Posterior cingulate gyrus (tissue), 11 donors: Measurements from ENCODE around the gene AGGF1.
"Not testable (repeated sequence)": the region's sequence is repeated elsewhere in the genome, so short reads cannot be mapped to it uniquely, and the experiment has no call there.

Experiments
- DNase-seq, 10 donors: peaks; one replicate each; pipeline versions ENCODE4 v3.0.0 to v3.0.0-alpha.2; 2020 to 2021; ENCODE audit warnings: mixed read lengths in 3 of 10
- intact Hi-C: fragments of 100-400 bp; cut with DNase I; formaldehyde crosslinking; loops from one replicate; pipeline ENCODE4 v1.15.1; 2023

The AGGF1 gene

GRCh38 chr5:77022511-77023417, 7.4 kb upstream of the AGGF1 start:
- intact Hi-C loops, result no loop called here
- no peak for DNase-seq

DNA sequence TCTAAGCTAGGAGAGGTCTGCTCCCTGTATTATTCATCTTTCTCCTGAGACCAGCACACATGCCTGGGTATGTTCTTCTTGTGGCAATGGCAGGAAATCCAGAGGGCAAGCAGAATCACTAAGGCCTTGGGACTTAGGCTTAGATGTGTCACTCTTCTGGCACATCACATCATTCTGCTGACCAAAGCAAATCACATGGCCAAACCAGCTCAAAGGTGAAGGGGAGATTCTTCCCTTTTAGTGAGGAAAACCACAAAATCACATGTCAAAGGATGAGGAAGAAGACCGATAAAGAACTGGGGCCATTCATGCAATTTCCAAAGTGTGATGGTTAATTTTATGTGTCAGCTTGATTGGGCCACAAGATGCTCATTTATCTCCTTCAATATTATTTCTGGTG, 5.7 kb upstream of the AGGF1 start:
- intact Hi-C loops, result no loop called here
- DNase-seq, result no peak

- intact Hi-C loops, result no loop called here
- peak in 1 of 10 donors; percentile 34 for DNase-seq
These were observed 1.4 kb upstream of the AGGF1 start for GRCh38 chr5:77028631-77029375.

DNA sequence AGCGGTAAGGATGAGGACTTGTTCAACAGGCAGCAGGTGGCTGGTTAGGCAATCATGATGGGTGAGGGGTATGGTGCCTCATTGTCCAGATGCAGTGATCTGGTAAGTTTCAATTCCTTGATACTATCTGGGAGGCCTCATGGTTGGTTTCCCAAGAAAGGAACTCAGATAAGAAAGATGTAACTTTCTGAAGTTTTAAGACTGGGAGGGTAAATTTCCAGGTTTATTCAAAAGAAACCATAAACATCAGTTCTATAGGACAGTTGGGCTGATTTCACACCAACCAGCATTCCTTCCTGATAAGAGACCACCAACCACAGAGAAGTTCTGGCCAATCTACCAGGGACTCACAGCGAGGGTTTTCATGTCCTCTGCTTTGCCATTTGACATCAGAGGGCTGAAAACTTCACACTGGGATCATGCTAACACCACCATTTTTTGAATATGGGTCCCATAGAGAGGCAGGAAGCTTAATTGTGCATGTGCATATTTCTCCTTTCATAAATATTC, 773 bp upstream of the AGGF1 start:
- DNase-seq, result no peak
- intact Hi-C loops, result no loop called here

GRCh38 chr5:77031891-77032290, 1.7 kb downstream of the AGGF1 start:
- intact Hi-C loops, result loop anchor here (5.0 kb wide), 1 partner anchor 55 kb away; the partner anchor contains the start of gene ZBED3
- no peak for DNase-seq

GRCh38 chr5:77032635-77033034, 2.4 kb downstream of the AGGF1 start:
- DNase-seq, result no peak
- intact Hi-C loops, result loop anchor here (5.0 kb wide), 1 partner anchor 55 kb away; the partner anchor contains the start of gene ZBED3

DNA sequence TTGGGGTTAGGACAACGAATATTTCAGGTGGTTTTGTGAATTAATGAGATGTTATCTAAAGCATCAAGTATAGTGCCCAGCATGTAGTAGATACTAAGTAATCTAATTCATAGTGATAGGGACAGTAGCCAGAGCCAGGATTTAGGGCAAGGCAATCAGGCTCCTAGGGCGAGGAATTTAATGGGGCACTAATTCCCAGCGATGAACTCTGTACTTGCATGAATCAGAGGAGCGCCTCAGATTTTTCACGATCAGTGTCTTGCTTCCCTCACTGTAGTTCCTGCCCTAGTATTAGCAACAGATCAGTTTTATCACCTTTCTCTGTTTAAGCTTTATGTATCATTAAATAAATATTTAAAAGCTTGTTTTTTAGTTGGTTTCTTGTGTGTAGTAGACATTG, 3.1 kb downstream of the AGGF1 start:
- DNase-seq, result no peak
- intact Hi-C loops, result loop anchor here (5.0 kb wide), 1 partner anchor 54 kb away; the partner anchor contains the start of gene ZBED3

- no peak for DNase-seq
- intact Hi-C loops, result no loop called here
These were observed 5.7 kb downstream of the AGGF1 start for GRCh38 chr5:77035950-77036349.

DNA sequence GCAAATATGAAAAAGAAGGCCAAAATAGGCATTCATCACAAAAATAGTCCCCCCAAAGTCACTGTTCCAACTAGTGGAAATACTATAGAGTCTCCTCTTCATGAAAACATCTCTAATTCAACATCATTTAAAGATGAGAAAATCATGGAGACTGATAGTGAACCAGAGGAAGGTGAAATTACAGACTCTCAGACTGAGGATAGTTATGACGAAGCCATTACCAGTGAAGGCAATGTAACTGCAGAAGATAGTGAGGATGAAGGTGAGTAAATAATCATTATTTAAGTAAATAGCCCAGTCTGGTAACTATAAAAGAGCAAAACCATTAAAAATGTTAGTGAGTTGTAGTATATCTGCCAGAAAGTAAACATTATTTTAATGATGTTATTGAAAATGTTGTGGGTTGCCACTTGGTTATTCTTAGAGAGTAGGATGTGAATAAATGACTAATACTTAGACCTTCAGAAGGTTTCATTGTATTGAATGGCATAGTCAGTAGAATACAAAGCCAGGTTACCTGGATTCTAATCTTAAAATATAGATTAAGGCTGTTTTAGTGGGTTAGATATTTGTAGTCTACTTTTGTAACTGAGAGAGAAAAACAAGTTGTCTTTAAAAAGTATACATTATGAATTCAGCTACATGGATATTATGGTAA, 16.3 kb downstream of the AGGF1 start:
- DNase-seq, result no peak
- intact Hi-C loops, result no loop called here

GRCh38 chr5:77064040-77064439, 33.8 kb downstream of the AGGF1 start:
- intact Hi-C loops, result no loop called here
- DNase-seq, result no peak

DNA sequence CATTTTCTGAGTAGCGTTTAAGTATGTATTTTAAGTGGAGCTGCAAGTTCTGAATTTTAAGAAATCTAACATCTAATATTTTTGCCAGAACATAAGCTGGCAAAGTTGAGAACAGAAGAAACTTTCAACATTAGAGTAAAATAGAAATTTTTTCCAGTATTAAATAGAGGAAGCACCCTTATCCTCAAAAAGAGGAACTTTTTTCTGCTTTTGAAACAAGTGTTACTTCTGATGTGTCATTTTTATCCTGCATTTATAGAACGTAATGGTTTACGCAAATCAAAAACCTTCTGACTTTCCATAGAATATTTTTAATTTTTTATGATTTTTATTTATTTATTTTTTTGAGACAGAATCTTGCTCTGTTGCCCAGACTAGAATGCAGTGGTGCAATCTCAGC, 35.1 kb downstream of the AGGF1 start:
- DNase-seq, result no peak
- intact Hi-C loops, result no loop called here

DNA sequence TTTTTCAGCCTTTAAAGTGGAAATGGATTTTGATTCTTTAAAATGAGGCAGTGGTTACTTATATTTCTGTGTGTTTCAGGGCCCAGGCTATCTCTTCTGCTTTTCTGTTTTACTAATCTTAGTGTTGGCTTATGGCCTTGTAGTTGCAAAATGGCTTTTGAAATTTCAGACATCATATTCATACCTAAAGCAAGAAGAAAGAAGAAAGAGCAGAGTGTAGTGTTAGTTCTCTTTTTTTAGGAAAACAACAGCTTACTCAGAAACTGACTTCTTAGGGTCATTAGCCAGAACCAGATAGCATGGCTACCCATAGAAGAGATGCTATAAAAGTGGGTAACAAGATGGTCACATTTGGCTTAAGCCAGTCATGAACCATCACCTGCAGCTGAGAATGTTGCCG, 36.0 kb downstream of the AGGF1 start:
- intact Hi-C loops, result no loop called here
- no peak for DNase-seq

DNA sequence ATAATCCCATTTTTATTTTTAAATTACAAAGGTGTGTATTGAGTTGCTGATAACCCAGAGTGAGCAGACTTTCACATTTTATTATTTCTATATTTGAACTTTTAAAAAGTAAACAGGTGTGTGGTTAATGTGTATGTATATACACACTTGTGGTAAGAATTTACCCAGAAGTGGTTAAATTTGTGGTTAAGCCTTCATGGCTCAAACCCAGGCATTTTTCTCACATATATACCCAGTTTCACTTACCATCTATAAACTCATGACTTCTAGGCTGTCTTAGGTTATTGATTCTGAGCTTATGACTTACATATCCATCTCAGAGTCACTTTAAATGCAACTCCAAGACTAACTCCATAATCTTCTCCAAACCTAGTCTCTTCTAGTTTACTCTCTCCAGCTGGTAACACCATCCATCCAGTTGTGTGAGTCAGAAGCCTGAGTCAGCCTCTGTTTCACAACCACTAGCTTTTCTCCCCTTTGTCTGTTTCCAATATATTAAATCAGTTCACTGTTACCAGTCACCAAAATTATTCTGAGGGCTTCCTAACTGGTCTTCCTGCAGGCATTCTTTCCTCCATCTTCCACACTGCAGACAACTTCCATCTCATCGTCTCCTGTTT, 36.7 kb downstream of the AGGF1 start:
- DNase-seq, result no peak
- intact Hi-C loops, result no loop called here

- intact Hi-C loops, result no loop called here
- DNase-seq, result no peak
These were observed 43.5 kb downstream of the AGGF1 start for GRCh38 chr5:77073667-77074066.

DNA sequence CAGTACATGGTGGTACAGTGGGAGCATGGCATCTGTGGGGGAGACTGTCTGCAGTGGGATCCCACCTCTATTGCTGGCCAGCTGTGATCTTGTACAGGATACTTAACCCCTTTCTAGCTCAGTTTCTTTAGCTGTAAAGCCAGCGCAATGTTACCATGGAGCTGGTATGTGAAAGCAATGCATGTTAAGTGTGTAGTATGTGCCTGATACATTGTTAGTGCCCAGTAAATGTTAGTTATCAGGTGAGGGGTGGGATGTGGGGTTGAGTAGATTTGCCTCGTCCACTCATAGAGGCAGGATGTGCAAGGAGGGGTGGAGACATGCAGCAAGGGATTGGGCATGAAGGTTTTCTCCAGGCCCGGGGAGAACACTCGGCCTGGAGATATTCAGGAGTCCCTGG, 44.5 kb downstream of the AGGF1 start:
- intact Hi-C loops, result loop anchor here (5.0 kb wide), 1 partner anchor 207 kb away; no protein-coding TSS in a partner anchor
- DNase-seq, result no peak

GRCh38 chr5:77076961-77077828, 47.0 kb downstream of the AGGF1 start:
- intact Hi-C loops, result loop anchor here (5.0 kb wide), 1 partner anchor 210 kb away; no protein-coding TSS in a partner anchor
- DNase-seq, result peak; percentile 42 to 96 (median 67)

- intact Hi-C loops, result loop anchor here (5.0 kb wide), 1 partner anchor 211 kb away; no protein-coding TSS in a partner anchor
- DNase-seq, result no peak
These were observed 47.6 kb downstream of the AGGF1 start for GRCh38 chr5:77077829-77078176.

DNA sequence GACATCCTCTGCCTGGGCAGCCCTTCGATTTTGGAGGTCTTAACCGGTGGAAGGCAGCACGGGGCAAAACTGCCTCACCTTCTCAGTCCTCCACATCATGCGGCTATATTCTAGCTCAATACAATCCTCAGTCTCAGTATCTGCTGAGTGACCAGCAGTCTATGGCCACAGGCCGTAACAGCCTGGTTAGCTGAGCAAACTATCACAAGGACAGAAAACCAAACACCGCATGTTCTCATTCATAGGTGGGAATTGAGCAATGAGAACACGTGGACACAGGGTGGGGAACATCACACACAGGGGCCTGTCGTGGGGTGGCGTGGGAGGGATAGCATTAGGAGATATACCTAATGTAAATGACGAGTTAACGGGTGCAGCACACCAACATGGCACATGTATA, 50.3 kb downstream of the AGGF1 start:
- intact Hi-C loops, result loop anchor here (10.0 kb wide), 1 partner anchor 154 kb away; no protein-coding TSS in a partner anchor
- DNase-seq, result not testable (repeated sequence)

DNA sequence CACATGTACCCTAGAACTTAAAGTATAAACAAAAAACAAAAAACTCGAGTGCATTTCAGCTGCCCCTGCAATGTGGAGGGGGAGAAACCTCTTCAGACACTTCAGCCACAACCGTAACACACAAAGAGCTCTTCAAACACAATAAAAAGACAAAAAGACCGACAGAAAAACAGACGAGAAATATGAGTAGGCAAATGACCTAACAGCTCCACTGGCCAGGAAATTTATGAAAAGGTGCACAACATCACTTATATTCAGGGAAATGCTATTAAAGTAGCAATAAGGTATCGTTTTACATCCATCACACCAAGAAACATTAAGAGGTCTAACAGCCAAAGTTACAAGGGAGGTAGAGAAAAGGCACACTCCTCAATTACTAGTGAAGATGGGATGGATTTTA, 50.7 kb downstream of the AGGF1 start:
- no peak for DNase-seq
- intact Hi-C loops, result loop anchor here (10.0 kb wide), 1 partner anchor 154 kb away; no protein-coding TSS in a partner anchor
